ENCODE measurements around the gene FEM1C.

Gene FEM1C, protein sequence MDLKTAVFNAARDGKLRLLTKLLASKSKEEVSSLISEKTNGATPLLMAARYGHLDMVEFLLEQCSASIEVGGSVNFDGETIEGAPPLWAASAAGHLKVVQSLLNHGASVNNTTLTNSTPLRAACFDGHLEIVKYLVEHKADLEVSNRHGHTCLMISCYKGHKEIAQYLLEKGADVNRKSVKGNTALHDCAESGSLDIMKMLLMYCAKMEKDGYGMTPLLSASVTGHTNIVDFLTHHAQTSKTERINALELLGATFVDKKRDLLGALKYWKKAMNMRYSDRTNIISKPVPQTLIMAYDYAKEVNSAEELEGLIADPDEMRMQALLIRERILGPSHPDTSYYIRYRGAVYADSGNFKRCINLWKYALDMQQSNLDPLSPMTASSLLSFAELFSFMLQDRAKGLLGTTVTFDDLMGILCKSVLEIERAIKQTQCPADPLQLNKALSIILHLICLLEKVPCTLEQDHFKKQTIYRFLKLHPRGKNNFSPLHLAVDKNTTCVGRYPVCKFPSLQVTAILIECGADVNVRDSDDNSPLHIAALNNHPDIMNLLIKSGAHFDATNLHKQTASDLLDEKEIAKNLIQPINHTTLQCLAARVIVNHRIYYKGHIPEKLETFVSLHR

DNA sequence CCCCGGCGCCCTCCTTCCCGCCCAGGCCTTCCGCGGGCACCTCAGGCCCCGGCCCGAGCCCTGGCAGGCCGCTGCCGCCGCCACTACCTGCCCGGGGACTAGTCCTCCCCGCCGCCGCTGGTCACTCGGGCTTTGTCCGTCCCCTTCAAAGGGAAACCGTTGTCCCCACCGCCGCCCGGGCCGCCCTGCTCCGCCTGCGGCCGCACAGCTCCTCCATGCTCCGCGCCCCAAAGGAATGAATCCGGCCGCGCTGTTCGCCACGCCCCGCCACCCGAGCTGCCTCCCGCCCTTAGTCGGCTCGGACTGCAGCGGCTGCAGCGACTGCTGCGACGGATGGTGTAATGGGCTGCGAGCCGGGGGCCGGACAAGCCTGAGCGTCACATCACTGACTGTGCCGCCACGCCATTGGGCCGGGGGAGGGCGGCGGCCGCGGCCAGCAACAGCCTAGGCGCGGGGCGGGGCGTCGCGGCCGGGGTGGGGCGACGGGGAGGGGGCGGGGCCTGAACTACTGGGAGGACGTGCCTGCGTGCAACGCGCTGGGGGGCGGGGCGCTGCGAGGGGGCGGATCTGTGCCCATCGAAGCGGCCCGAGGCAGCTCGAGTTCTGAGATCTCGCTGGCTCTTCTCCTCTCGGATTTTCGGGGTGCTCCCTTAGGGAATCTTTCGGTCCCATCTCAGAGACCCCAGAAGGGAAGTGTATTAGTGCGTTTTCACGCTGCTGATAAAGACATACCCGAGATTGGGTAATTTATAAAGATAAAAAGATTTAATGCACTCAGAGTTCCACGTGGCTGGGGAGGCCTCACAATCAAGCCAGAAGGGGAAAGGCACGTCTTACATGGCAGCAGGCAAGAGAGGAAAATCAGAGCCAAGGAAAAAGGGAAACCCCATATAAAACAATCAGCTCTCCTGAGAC is at the start of gene FEM1C:
FEM1C (minus strand) TSS at position 340 of the 915 bp plus-strand sequence. CDS start 1,282 bp downstream, outside the sequence.
- Histone ChIP-seq H3K4me1 (ENCODE audit: control insufficient read depth, insufficient read depth, low read length) (peaks cover 19% of the 10 kb centered on the region), H3K27ac (ENCODE audit: low read depth, low read length) (peak within 1 kb of the TSS; percentile 98), H3K36me3 (ENCODE audit: control insufficient read depth, insufficient read depth, low read length) (no peaks in the 10 kb centered on the region), H3K4me3 (ENCODE audit: low read length) (peak within 1 kb of the TSS; percentile 92), H3K9ac (ENCODE audit: low read length) (peak within 1 kb of the TSS; percentile 66), H3K27me3 (ENCODE audit: control insufficient read depth, insufficient read depth, low read length) (no peaks in the 10 kb centered on the region)

DNA sequence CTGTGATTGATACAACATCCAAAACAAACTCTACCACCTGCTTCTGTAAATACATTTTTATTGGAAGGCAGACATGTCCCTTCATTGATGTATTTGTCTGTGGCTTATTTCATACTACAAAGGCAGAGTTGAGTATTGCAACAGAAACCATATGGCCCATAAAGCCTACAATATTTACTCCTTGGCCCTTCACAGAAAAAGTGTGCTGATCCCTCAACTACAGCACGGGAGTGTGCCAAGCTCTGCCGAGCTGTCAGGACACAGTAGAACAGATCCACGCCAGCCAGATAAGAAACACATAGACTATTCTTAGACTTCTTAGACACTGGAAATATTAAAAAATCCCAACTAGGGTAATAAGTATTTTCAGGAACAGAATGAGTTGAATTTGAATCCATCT is 44.5 kb upstream of the FEM1C start:
- H3K4me1 ChIP-seq (ENCODE audit: control insufficient read depth, insufficient read depth, low read length) = no peaks in the 10 kb centered on the region
- no peak overlapping the region for H3K9ac ChIP-seq (ENCODE audit: low read length)
- H3K27me3 ChIP-seq (ENCODE audit: control insufficient read depth, insufficient read depth, low read length) = no peaks in the 10 kb centered on the region
- no peak overlapping the region for H3K4me3 ChIP-seq (ENCODE audit: low read length)
- H3K36me3 ChIP-seq (ENCODE audit: control insufficient read depth, insufficient read depth, low read length) = no peaks in the 10 kb centered on the region
- no peak overlapping the region for H3K27ac ChIP-seq (ENCODE audit: low read depth, low read length)

DNA sequence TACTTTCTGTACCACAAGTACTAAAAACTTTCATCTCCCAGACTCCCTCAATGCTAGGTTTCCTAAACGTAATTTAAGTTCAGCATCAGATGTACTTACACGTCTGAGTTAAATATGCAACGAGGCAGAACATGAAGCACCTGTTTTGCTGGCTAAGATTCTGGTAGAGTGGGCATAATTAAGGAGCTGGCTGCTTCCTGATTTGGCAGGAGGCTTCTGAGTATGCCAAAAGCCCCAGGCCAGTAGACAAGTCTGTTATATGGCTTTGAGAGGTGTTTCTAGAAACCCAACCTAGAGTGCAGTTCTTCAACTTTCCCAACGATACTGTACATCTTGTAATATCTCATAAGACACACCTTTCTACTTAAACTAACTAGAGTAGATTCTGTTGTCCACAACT is 44.1 kb upstream of the FEM1C start:
- H3K27me3 ChIP-seq (ENCODE audit: control insufficient read depth, insufficient read depth, low read length) = no peaks in the 10 kb centered on the region
- H3K9ac ChIP-seq (ENCODE audit: low read length) = no peak overlapping the region
- no peak overlapping the region for H3K27ac ChIP-seq (ENCODE audit: low read depth, low read length)
- no peak overlapping the region for H3K4me3 ChIP-seq (ENCODE audit: low read length)
- H3K4me1 ChIP-seq (ENCODE audit: control insufficient read depth, insufficient read depth, low read length) = no peaks in the 10 kb centered on the region
- no peaks in the 10 kb centered on the region for H3K36me3 ChIP-seq (ENCODE audit: control insufficient read depth, insufficient read depth, low read length)

DNA sequence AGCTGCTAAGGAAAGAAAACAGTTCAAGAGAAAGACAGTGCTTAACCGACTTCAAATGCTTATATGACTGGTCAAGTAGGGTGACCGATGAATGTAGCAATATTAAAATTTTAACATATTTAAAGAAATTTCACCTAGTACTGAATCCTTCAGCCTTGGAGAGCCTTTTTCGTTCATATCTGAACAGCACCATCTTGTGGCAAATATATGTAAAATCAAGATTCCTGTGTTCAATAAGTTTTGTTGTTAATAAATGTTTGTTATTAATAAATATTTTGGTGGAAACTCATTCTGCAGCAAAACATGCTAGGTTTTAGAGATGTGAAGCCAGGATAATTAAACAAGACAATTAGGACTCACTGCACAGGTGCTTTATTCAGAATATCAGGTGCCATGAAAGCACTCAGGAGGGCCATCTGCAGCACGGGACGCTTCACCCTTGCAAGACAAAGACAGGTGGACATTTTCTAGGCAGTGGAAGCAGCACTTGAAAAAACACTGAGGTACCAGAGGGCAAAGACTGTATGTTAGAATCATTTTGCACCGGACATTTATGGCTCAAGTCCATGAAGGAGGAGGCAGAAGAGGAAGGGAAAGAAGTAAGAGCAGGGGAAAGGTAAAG is 42.1 kb upstream of the FEM1C start:
- no peaks in the 10 kb centered on the region for H3K27me3 ChIP-seq (ENCODE audit: control insufficient read depth, insufficient read depth, low read length)
- no peak overlapping the region for H3K27ac ChIP-seq (ENCODE audit: low read depth, low read length)
- H3K9ac ChIP-seq (ENCODE audit: low read length) = no peak overlapping the region
- H3K36me3 ChIP-seq (ENCODE audit: control insufficient read depth, insufficient read depth, low read length) = no peaks in the 10 kb centered on the region
- H3K4me3 ChIP-seq (ENCODE audit: low read length) = no peak overlapping the region
- no peaks in the 10 kb centered on the region for H3K4me1 ChIP-seq (ENCODE audit: control insufficient read depth, insufficient read depth, low read length)

DNA sequence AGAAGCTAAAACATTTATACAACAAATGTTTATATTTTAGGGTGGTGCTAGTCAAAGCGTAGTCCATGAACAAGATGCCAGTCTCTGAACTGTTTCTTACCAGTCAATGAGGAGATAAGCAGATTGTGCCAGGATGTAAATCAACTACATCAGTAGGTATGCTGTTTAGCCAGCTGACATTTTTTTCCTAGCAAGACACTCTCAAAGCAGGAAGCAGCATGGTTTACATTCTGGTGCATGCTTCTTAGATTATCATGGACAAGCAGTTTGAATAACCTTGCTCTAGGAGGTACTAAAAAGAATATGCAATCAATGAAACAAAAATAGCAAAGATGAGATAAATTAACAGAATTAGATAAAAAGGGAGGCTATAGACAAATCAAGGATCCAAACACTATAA is 40.7 kb upstream of the FEM1C start:
- Histone ChIP-seq H3K4me3 (ENCODE audit: low read length) (no peak overlapping the region), H3K36me3 (ENCODE audit: control insufficient read depth, insufficient read depth, low read length) (no peaks in the 10 kb centered on the region), H3K27ac (ENCODE audit: low read depth, low read length) (no peak overlapping the region), H3K27me3 (ENCODE audit: control insufficient read depth, insufficient read depth, low read length) (no peaks in the 10 kb centered on the region), H3K4me1 (ENCODE audit: control insufficient read depth, insufficient read depth, low read length) (no peaks in the 10 kb centered on the region), H3K9ac (ENCODE audit: low read length) (no peak overlapping the region)

DNA sequence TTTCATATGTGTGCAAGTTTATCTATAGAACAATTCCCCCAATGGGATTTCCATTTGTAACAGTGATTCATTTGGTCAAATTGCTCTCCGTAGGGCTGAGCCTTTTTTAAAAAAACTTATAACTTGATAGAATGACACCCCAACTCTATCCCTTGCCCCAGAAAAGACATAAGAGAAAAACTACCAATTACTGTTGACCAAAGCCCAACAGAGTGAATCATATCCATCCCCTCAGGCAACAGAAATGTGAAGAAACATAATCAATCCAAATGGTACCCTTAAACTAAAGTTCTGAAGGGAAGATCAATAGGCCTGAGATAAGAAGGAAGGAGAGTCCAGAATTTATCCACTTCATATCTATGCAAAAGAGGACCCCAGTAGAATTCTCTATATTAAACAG is 39.9 kb upstream of the FEM1C start:
- Histone ChIP-seq H3K4me1 (ENCODE audit: control insufficient read depth, insufficient read depth, low read length) (no peaks in the 10 kb centered on the region), H3K4me3 (ENCODE audit: low read length) (no peak overlapping the region), H3K9ac (ENCODE audit: low read length) (no peak overlapping the region), H3K27me3 (ENCODE audit: control insufficient read depth, insufficient read depth, low read length) (no peaks in the 10 kb centered on the region), H3K36me3 (ENCODE audit: control insufficient read depth, insufficient read depth, low read length) (no peaks in the 10 kb centered on the region), H3K27ac (ENCODE audit: low read depth, low read length) (no peak overlapping the region)

DNA sequence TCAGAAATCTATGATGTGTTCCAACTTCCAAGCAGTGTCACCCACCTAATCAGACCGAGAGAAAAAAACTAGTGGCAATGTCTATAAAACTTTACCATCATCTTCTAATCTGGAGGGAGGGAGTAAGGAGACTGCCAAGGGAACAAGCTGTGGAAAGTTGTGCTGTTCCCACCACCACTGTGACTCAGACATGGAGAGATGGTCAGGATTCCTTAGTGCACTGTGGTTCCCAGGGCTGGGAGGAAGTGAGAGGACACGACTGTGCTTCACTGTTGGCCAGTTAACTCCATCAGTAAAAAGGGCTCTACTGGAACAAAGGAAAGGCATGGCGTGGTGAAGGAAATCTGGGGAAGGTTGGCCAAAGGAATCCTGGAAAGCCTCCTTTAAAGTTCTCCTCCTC is 38.9 kb upstream of the FEM1C start:
- Histone ChIP-seq H3K9ac (ENCODE audit: low read length) (no peak overlapping the region), H3K27me3 (ENCODE audit: control insufficient read depth, insufficient read depth, low read length) (no peaks in the 10 kb centered on the region), H3K4me1 (ENCODE audit: control insufficient read depth, insufficient read depth, low read length) (no peaks in the 10 kb centered on the region), H3K27ac (ENCODE audit: low read depth, low read length) (no peak overlapping the region), H3K36me3 (ENCODE audit: control insufficient read depth, insufficient read depth, low read length) (no peaks in the 10 kb centered on the region), H3K4me3 (ENCODE audit: low read length) (no peak overlapping the region)

DNA sequence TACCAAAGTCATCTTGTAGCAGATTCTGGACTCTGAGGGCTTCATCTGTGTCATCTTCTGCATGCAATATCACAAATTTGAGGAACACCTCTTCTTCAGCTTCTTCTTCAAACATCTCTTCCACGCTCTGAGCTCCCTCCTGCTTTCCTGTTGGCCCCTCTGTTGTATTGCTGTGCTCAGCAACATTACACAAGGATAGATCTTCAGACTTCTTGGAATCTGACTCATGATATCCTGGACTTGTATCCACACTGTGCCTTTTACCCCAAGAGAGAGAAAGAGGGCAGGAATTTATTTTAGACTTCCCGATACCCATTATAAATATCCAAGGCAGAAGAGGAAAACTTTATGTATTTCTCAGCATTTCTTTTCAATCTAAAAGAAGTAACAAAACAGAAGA is 36.4 kb upstream of the FEM1C start:
- Histone ChIP-seq H3K27ac (ENCODE audit: low read depth, low read length) (no peak overlapping the region), H3K4me1 (ENCODE audit: control insufficient read depth, insufficient read depth, low read length) (no peaks in the 10 kb centered on the region), H3K27me3 (ENCODE audit: control insufficient read depth, insufficient read depth, low read length) (no peaks in the 10 kb centered on the region), H3K9ac (ENCODE audit: low read length) (no peak overlapping the region), H3K36me3 (ENCODE audit: control insufficient read depth, insufficient read depth, low read length) (no peaks in the 10 kb centered on the region), H3K4me3 (ENCODE audit: low read length) (no peak overlapping the region)

DNA sequence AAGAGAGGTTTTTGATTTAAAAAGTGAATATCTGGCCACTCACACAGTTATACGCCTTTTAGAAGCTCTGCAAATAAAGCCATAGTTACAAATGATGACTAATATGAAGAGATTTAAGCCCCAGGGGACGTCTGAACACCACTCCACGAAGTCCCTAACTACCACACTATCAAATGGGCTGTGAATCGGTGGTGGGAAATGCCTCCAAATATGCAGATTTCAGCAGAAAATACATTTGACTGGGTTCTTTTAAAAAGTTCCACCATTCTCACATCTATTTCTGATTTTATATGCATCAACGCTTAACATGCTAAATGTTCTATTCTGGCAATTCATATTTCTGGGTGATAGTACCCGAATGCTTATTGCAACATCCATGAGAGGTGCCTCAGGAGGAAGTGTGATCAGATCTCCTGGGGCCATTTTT is 35.2 kb upstream of the FEM1C start:
- H3K9ac ChIP-seq (ENCODE audit: low read length) = no peak overlapping the region

DNA sequence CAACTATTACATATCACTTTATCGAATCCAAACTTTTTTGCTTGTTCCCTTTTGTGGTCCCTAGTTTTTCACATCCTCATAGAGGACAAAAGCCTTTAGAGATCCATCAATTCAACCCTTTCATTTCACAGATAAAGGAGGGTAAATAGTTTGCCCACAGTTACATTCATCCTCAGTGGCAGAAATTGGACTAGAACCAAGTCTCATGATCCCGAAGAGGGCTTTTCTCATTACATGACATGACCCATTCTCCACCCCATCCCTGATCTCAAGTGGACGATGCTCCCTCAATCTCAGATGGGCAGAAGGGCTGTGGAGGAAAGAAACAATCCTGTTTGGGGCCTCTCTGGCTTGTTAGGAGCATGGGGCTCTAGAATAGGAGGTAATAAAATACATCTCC is 34.6 kb upstream of the FEM1C start:
- Histone ChIP-seq H3K4me3 (ENCODE audit: low read length) (no peak overlapping the region), H3K27me3 (ENCODE audit: control insufficient read depth, insufficient read depth, low read length) (no peaks in the 10 kb centered on the region), H3K27ac (ENCODE audit: low read depth, low read length) (no peak overlapping the region), H3K4me1 (ENCODE audit: control insufficient read depth, insufficient read depth, low read length) (no peaks in the 10 kb centered on the region), H3K36me3 (ENCODE audit: control insufficient read depth, insufficient read depth, low read length) (no peaks in the 10 kb centered on the region), H3K9ac (ENCODE audit: low read length) (no peak overlapping the region)

More for the DNA sequence above, 35.2 kb upstream of the FEM1C start:
- no peak overlapping the region for H3K27ac ChIP-seq (ENCODE audit: low read depth, low read length)
- no peaks in the 10 kb centered on the region for H3K36me3 ChIP-seq (ENCODE audit: control insufficient read depth, insufficient read depth, low read length)
- no peaks in the 10 kb centered on the region for H3K27me3 ChIP-seq (ENCODE audit: control insufficient read depth, insufficient read depth, low read length)
- H3K4me1 ChIP-seq (ENCODE audit: control insufficient read depth, insufficient read depth, low read length) = no peaks in the 10 kb centered on the region
- no peak overlapping the region for H3K4me3 ChIP-seq (ENCODE audit: low read length)

DNA sequence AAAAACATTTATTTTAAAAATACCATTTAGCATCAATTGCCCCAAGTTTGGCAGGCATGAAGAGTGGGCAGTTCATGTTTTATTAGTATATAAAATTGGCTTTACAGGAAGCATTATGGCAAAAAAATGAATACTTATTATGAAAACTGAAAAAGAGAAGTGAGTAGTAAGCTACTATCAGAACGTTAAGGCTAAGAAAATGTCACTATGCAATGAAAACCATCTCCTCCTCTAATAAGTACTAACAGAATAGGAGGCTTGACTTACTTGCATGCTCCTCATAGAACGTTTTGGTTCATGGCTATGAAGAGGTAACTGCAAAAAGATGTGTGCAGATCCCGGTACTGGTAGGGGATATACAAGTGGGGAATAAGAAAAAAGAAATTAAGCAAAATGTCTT is 34.1 kb upstream of the FEM1C start:
- Histone ChIP-seq H3K4me3 (ENCODE audit: low read length) (no peak overlapping the region), H3K27me3 (ENCODE audit: control insufficient read depth, insufficient read depth, low read length) (no peaks in the 10 kb centered on the region), H3K4me1 (ENCODE audit: control insufficient read depth, insufficient read depth, low read length) (no peaks in the 10 kb centered on the region), H3K27ac (ENCODE audit: low read depth, low read length) (no peak overlapping the region), H3K9ac (ENCODE audit: low read length) (no peak overlapping the region), H3K36me3 (ENCODE audit: control insufficient read depth, insufficient read depth, low read length) (no peaks in the 10 kb centered on the region)

DNA sequence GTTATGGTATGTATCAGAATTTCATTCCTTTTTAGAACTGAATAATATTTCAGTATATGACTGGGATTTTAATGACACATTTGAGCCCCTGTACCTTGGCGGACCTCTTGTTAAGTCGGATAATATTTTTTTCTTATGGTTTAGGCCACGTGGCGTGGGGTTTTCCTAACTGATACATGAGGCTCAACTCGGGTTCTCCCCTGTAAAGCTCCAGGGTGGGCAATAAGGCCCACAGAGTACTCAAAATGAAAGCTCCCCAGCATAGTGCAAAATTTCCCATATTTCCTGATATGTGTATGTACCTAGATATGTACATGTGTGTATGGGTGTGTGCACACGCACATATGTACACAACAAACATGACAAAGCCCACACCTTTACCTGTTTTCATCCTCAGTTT is 33.2 kb upstream of the FEM1C start:
- Histone ChIP-seq H3K4me1 (ENCODE audit: control insufficient read depth, insufficient read depth, low read length) (no peaks in the 10 kb centered on the region), H3K27me3 (ENCODE audit: control insufficient read depth, insufficient read depth, low read length) (no peaks in the 10 kb centered on the region), H3K27ac (ENCODE audit: low read depth, low read length) (no peak overlapping the region), H3K36me3 (ENCODE audit: control insufficient read depth, insufficient read depth, low read length) (no peaks in the 10 kb centered on the region), H3K4me3 (ENCODE audit: low read length) (no peak overlapping the region), H3K9ac (ENCODE audit: low read length) (no peak overlapping the region)

Data from rectal smooth muscle tissue (tissue), 1 donor.